HG03280 (cell line): ENCODE data around the gene SCLT1.
"Not testable (repeated sequence)": the region's sequence is repeated elsewhere in the genome, so short reads cannot be mapped to it uniquely, and the experiment has no call there.

Source experiments
- ATAC-seq: cut with Tn5 transposase; IDR thresholded peaks from one replicate; pipeline ENCODE4 v1.9.1; 2021; ENCODE audit warnings: mild to moderate bottlenecking, moderate library complexity; ENCODE audit not compliant: unreplicated experiment

The SCLT1 gene

DNA sequence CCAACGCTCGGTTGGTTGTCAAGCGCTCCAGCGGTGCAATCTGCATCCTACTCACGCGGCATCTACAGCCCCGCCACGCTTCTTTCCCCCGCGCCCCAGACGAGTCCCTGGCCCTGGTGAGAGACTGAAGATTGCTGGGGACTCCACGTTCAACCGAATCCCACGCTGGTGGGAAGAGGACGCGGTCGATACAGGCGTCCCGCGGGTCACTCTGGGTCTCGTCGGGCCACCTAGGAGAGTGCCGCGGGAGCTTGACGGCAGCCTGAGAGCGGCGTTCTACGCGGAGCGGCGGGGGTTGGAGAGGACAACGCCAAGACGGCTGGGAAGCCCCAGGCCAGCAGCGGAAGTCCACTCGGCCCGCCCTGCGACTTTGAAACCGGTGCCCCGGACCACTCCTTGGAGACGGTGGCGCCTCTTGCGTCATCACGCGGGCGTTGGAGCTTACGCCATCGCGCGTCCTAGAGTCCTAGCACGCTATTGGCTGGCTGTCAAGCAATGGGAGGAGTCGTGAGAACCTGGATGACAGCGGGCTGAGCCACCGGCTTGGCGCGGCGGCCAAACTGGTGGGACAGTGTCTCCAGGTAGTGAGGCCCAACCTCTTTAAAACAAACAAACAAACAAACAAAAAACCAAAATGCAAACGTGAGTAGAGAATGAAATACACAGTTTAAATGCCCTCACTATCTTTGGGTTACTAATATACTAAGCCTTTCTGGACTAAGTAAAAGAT lies at the start of gene SCLT1:
Gene SCLT1 (minus strand): TSS at position 349 of the 730 bp plus-strand sequence. CDS start 436 bp downstream, outside the sequence.
- peak; percentile 95 for ATAC-seq

DNA sequence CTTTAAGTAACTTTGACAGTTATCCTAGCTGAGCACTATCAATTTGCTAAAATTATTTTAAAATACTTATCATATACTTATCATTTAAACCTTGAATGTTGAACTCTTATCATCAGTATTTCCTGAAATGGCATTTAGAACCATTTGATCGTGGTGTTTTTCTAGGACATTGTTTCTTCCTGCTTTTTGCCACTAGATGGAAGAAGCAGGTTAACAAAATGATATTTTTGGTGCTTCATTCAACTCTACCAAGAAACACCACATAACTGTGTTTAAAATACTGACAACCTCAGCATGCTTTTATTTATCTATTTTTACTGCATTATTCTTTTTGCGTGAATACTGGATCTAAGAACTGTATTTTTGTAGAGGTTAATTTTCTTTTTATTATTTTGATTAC lies 47.2 kb upstream of the SCLT1 start:
- ATAC-seq, result no peak

- ATAC-seq, result no peak
Observed at GRCh38 chr4:129138810-129139496, 45.6 kb upstream of the SCLT1 start.

DNA sequence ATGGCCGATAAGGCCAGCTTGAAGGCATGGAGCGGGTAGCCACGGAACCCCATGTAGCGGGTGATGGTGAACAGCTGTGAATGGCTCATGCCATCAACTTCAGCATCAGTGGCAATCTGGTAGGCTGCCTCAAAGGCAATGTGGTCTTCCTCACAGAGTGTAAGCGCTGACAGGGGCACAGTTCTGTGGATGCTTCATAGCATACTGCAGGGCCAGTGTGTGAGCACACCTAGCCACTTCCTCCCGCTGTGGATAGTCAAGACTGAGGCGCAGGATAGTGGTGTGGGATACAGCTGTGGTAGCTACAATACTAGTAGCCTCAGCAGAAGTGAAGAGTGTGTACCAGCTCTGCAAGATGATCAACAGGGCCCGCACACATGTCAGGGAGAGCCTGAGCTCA lies 43.1 kb upstream of the SCLT1 start:
- ATAC-seq, result no peak

- no peak for ATAC-seq
Observed at GRCh38 chr4:129131343-129131742, 38.0 kb upstream of the SCLT1 start.

GRCh38 chr4:129129143-129129542 lies 35.8 kb upstream of the SCLT1 start:
- no peak for ATAC-seq

GRCh38 chr4:129126614-129127013 lies 33.3 kb upstream of the SCLT1 start:
- ATAC-seq, result not testable (repeated sequence)

DNA sequence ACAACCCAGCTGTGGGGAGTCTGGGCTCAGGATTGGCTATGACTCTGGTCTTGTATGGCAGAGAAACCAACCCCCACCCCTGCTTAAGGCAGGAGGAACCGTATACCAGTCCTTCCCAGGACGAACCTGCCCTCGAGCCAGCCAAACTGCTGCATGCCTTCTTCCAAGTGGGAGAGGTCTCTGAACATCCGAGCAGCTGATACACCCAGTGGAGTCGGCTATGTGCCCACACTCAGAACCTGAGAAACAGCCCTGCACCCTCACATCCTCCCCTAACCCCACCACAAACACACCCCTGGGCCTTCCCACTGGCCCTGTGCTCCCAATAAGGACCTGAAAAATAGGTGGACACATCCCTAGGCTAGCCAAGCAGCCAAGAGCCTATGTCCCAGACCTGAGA lies 24.4 kb upstream of the SCLT1 start:
- no peak for ATAC-seq

- ATAC-seq, result no peak
Observed at GRCh38 chr4:129113919-129114318, 20.6 kb upstream of the SCLT1 start.

DNA sequence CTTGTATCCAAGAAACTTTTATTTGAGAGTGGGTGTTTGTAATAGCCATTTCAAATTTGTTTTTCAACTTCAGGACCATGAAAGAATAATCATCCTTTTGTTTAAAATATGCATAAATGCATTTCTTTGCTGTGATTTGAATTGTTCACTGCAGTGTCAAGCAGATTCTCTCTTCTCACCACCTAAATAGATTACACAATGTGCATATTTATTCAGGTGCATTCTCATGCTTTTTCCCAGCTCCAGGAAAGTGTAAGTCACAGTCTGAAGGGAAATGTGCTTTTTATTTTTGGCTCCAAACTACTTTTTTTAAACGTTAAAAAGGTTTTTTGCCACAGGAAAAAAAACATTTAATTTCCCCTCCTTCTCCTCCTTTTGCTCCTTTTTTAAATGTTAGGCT lies 20.1 kb upstream of the SCLT1 start:
- no peak for ATAC-seq

DNA sequence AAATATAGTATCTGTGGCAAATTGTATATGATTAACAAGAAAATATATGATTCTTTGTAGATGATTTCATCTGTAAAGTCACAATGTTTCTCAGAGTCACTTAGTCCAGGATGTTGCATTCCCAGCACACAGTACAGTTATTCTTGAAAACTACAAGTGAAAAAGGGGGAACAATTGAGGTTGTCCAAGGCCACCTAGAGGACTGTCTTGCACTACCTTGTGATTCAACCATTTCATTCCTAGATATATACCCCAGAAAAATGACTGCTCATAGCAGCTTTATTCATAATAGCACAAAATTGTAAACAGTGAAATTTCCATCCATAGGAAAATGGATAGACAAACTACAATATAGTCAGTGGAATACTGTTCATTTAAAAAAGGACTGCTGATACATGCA lies 18.6 kb upstream of the SCLT1 start:
- no peak for ATAC-seq

- no peak for ATAC-seq
Observed at GRCh38 chr4:129110931-129111330, 17.6 kb upstream of the SCLT1 start.

DNA sequence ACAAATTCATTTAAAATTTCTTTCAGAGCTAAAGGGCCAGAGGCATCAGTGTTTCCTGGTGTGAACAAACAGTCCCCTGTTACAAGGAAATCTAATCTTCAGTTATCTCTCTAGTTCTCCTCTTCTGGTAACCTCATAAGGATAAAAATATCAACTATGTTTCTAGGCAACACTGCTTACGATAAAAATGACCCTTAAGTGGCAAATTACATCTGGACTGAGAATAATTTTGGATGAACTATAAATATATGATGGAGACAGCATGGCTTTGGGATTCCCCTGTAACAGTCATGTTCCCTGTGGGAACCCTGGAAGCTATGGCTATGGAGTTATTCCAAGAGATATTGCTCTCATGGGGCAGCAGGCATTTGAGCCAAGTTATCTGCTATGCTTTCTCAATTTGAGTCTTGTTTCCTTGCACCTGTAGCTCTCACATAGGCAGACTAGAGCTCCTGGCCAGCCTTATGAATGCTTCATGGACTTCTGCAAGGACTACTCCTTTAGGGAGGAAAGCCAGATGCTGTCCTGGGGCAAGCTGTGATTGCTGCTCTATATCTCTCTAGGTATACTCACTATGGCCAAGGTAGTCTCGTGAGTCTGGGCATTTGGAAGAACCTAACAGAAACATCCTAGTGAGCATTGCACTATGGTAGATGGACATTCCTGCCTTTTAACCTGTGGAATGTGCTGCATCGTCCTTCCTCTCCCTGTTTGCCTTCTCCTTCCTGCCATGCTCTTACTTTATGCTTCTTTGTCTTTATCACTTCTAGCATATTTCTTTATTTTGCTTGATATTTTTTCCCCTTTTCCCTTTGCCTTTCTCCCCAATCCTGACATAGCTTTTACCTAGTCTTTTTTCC lies 16.9 kb upstream of the SCLT1 start:
- ATAC-seq, result no peak

GRCh38 chr4:129098531-129099001 lies 5.2 kb upstream of the SCLT1 start:
- no peak for ATAC-seq

DNA sequence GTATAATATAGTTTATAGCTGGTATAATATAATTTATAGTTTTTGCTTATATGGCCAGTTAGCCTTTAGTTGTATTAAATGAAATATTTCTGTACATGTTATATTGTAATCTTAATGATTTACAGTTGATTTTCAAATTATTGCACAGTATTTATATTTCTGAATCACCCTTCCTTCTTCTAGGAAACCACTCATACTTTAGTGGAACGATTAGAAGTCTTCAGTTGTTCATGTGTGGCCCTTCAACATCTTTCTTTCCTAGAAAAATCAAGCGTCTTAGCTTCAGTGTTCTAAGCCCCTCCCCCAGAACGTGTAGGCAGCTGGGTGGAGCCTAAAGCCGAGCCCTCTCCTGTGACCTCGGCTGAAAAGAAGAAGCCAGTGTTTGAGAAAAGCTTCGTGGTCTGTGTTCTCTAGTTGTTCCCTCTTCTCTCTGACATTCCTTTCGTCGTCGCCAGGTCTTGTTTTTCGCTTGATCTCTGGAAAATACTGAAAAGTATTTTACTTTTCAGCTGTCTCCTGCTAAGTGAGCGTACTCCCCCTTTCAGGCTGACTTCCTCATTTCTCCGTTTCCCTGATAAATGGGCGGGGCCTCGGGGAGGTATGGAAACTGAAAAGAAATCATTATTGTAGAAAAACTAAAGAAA lies 2.6 kb upstream of the SCLT1 start, which contains the start of gene C4orf33:
Gene C4orf33 (plus strand): TSS at position 342 of the 644 bp plus-strand sequence. CDS start 6,459 bp downstream, outside the sequence.
- ATAC-seq, result peak; percentile 50

- ATAC-seq, result no peak
Observed at GRCh38 chr4:129094347-129094746, 1.0 kb upstream of the SCLT1 start.

DNA sequence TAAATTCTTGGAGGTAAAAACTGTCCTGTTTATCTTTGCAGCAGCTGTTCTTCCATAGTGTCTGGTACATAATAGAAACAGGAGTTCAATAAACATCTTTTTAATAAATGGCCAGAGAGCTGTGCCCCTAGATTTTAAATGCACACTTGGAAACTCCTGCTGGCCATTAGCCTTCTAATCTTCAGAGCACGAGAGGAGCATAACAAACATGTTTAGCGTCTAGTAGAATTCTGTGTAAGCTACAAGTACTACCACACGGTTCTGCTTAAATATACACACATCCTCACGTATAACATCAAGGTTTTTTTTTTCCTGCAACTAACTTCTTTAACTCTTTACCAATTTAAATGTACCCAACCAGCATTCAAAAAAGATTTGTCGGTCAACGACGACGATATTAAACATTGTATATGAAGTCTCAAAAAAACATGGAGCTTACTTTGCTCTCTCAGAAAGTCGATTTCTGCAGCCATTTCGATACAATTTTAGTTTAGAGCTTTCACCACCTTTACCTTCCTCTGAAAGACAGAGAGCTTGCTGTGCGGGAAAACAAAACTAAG lies 628 bp downstream of the SCLT1 start:
- ATAC-seq, result no peak

GRCh38 chr4:129087516-129087915 lies 5.8 kb downstream of the SCLT1 start:
- no peak for ATAC-seq

- no peak for ATAC-seq
Observed at GRCh38 chr4:129085472-129085871, 7.9 kb downstream of the SCLT1 start.

- ATAC-seq, result no peak
Observed at GRCh38 chr4:129082302-129082701, 11.0 kb downstream of the SCLT1 start.
